ENCODE data around the gene PPP2R5E. TPM values are rescaled to one million over a fixed set of nuclear protein-coding genes. Genes with fewer than 3 reads are reported as not detected.
A peak's percentile ranks its signal among the peaks of the same experiment; 100 is the strongest.

Gene PPP2R5E
- total RNA-seq, 1 donor from 2014 or later: 50.8 TPM

GRCh38 chr14:63501429-63501828 is 41.7 kb downstream of the PPP2R5E start:
- Mint-ChIP-seq H3K9me3 (no peaks in the 10 kb centered on the region), H3K27ac (no peak overlapping the region), H3K27me3 (no peaks in the 10 kb centered on the region), H3K4me3 (no peak overlapping the region), H3K36me3 (peaks cover 21% of the 10 kb centered on the region), H3K4me1 (ENCODE audit: unreplicated experiment) (peaks cover 39% of the 10 kb centered on the region)
- no peak for TF ChIP-seq CTCF (conservative IDR thresholded peaks at IDR 0.05)
- DNase-seq (ENCODE audit: extremely low spot score, unreplicated experiment): no peak

DNA sequence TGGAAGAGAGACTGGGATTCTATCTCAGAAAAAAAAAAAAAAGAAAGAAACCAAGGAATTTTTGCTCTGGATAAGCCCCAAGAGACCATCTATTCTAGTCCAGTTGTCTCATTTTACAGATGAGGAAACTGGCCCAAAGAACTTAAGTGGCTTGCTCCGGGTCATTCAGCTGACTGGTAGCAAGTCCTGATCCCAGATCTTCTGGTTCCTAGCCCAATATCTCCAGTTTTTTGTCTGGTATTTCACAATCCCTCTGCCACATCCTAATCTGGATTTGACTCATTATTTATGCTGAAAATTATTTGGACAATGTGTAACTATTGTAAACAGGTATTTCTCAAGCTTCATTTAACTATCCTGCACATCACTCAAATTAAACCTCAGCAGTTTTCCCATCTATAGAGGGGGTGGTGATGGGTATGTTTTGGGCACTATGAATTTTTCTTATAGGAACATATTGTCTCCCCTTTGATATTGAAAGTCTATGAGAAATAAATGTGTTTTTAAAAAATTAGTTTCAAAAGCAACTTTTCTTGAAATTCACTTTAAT is 43.4 kb downstream of the PPP2R5E start:
- no peak for DNase-seq (ENCODE audit: extremely low spot score, unreplicated experiment)
- Mint-ChIP-seq H3K4me3 (no peak overlapping the region), H3K36me3 (peaks cover 13% of the 10 kb centered on the region), H3K27ac (no peak overlapping the region), H3K9me3 (no peaks in the 10 kb centered on the region), H3K27me3 (no peaks in the 10 kb centered on the region), H3K4me1 (ENCODE audit: unreplicated experiment) (peaks cover 37% of the 10 kb centered on the region)
- TF ChIP-seq CTCF (conservative IDR thresholded peaks at IDR 0.05): no peak

- peaks cover 39% of the 10 kb centered on the region for H3K4me1 Mint-ChIP-seq (ENCODE audit: unreplicated experiment)
- no peaks in the 10 kb centered on the region for H3K27me3 Mint-ChIP-seq
- TF ChIP-seq CTCF (conservative IDR thresholded peaks at IDR 0.05): no peak
- H3K9me3 Mint-ChIP-seq: no peaks in the 10 kb centered on the region
- peaks cover 10% of the 10 kb centered on the region for H3K36me3 Mint-ChIP-seq
- peak overlapping the region; percentile 39 for H3K27ac Mint-ChIP-seq
- no peak for DNase-seq (ENCODE audit: extremely low spot score, unreplicated experiment)
- no peak overlapping the region for H3K4me3 Mint-ChIP-seq
Observed at GRCh38 chr14:63496837-63497400, 46.3 kb downstream of the PPP2R5E start.

GRCh38 chr14:63493246-63493645 is 49.9 kb downstream of the PPP2R5E start:
- Mint-ChIP-seq H3K27ac (peak overlapping the region; percentile 92), H3K36me3 (peaks cover 4% of the 10 kb centered on the region), H3K9me3 (no peaks in the 10 kb centered on the region), H3K4me3 (no peak overlapping the region), H3K4me1 (ENCODE audit: unreplicated experiment) (peaks cover 37% of the 10 kb centered on the region), H3K27me3 (no peaks in the 10 kb centered on the region)
- DNase-seq (ENCODE audit: extremely low spot score, unreplicated experiment): no peak
- no peak for TF ChIP-seq CTCF (conservative IDR thresholded peaks at IDR 0.05)

DNA sequence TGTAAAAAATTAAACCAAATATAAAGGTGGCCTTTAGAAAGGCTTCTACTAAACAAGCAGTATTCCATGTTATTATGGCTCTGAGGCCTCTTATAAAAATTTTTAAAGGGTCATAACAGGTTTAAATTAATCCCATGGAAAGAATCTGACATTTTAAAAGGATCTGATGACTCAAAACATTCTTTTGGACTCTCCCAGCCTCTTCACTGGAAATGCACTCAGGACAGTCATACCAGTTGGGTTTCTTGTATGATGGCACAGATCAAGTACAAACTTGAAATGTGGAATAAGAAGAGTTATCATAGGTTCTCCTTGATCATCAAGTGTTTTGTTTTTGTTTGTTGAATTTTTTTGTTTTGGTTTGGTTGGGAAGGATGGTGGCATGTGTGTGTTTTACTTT is 50.8 kb downstream of the PPP2R5E start:
- no peak for TF ChIP-seq CTCF (conservative IDR thresholded peaks at IDR 0.05)
- H3K36me3 Mint-ChIP-seq: peaks cover 4% of the 10 kb centered on the region
- H3K4me1 Mint-ChIP-seq (ENCODE audit: unreplicated experiment): peaks cover 34% of the 10 kb centered on the region
- no peaks in the 10 kb centered on the region for H3K9me3 Mint-ChIP-seq
- no peaks in the 10 kb centered on the region for H3K27me3 Mint-ChIP-seq
- DNase-seq (ENCODE audit: extremely low spot score, unreplicated experiment): no peak
- peak overlapping the region; percentile 60 for H3K4me3 Mint-ChIP-seq
- H3K27ac Mint-ChIP-seq: peak overlapping the region; percentile 92

All from type B pancreatic cell (in vitro differentiated cells).